ENCODE results near the gene GLB1L.

The GLB1L gene

GRCh38 chr2:219246559-219246958 is 1.3 kb upstream of the GLB1L start:
- in situ Hi-C loops (cut with MboI; ENCODE audit: low sequenced_read_pairs, unreplicated experiment), result no loop called here
- TF ChIP-seq CTCF (IDR thresholded peaks at IDR 0.05; ENCODE audit: borderline replicate concordance, control extremely low read depth, extremely low read depth, insufficient read depth, missing control alignments), result no peak
- no peak for DNase-seq (ENCODE audit: low spot score)

GRCh38 chr2:219245899-219246230 is 621 bp upstream of the GLB1L start:
- no peak for TF ChIP-seq CTCF (IDR thresholded peaks at IDR 0.05; ENCODE audit: borderline replicate concordance, control extremely low read depth, extremely low read depth, insufficient read depth, missing control alignments)
- in situ Hi-C loops (cut with MboI; ENCODE audit: low sequenced_read_pairs, unreplicated experiment), result no loop called here
- DNase-seq (ENCODE audit: low spot score), result no peak

- TF ChIP-seq CTCF (IDR thresholded peaks at IDR 0.05; ENCODE audit: borderline replicate concordance, control extremely low read depth, extremely low read depth, insufficient read depth, missing control alignments), result no peak
- no peak for DNase-seq (ENCODE audit: low spot score)
- in situ Hi-C loops (cut with MboI; ENCODE audit: low sequenced_read_pairs, unreplicated experiment), result no loop called here
Observed at GRCh38 chr2:219244789-219245147, 476 bp downstream of the GLB1L start.

- no peak for DNase-seq (ENCODE audit: low spot score)
- TF ChIP-seq CTCF (IDR thresholded peaks at IDR 0.05; ENCODE audit: borderline replicate concordance, control extremely low read depth, extremely low read depth, insufficient read depth, missing control alignments), result no peak
- in situ Hi-C loops (cut with MboI; ENCODE audit: low sequenced_read_pairs, unreplicated experiment), result no loop called here
Observed at GRCh38 chr2:219243291-219243761, 1.9 kb downstream of the GLB1L start.

- no peak for DNase-seq (ENCODE audit: low spot score)
- TF ChIP-seq CTCF (IDR thresholded peaks at IDR 0.05; ENCODE audit: borderline replicate concordance, control extremely low read depth, extremely low read depth, insufficient read depth, missing control alignments), result peak; percentile 9
- in situ Hi-C loops (cut with MboI; ENCODE audit: low sequenced_read_pairs, unreplicated experiment), result no loop called here
Observed at GRCh38 chr2:219234331-219234730, 10.9 kb downstream of the GLB1L start.

- in situ Hi-C loops (cut with MboI; ENCODE audit: low sequenced_read_pairs, unreplicated experiment), result no loop called here
- TF ChIP-seq CTCF (IDR thresholded peaks at IDR 0.05; ENCODE audit: borderline replicate concordance, control extremely low read depth, extremely low read depth, insufficient read depth, missing control alignments), result no peak
- peak; percentile 61 for DNase-seq (ENCODE audit: low spot score)
Observed at GRCh38 chr2:219230059-219230540, 15.1 kb downstream of the GLB1L start.
